ENCODE results near the gene DOK1. TPM values are rescaled to one million over a fixed set of nuclear protein-coding genes. Genes with fewer than 3 reads are reported as not detected.

The DOK1 gene
- total RNA-seq, 1 experiment from 2014 or later = 4.7 TPM

DNA sequence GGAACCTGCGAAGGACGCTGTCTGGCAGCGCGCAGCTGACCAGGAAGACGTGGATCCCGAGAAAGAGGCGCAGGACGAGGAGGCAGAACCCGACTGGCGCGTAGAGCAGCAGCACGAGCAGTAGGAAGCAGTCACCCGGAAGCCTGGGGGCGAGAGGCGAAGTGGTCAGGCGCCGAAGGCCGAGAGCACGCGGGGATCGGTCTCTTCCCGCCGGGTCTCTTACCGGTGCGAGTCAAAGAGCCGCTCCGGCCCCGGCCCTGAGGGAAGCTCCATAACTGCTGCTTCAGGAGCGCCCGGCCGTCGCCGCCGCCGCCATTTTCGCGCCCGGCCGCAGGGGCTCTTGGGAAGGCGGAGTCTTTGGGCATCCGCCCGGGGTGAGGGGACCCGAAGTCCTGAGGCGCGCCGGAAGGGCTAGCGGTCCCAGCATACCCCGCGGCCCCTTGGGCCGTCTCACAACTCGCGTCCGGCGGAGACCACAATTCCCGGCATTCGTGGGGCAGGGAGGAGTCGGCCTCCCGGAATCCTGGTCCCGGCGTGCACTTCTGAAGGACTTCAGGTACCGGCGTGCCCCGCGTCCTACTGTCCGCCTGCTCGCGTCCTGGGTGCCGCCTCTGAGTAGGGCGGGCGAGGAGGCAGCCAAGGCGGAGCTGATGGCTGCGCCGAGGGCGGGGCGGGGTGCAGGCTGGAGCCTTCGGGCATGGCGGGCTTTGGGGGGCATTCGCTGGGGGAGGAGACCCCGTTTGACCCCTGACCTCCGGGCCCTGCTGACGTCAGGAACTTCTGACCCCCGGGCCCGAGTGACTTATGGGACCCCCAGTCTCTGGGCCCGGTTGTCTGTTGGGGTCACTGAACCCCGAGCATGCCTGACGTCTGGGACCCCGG, 24.9 kb upstream of the DOK1 start, which contains the start of the genes AUP1 and HTRA2:
TSS of gene AUP1 (minus strand) at position 350 of the 882 bp plus-strand sequence. CDS start at position 273, 77 bp downstream.
TSS of gene HTRA2 (plus strand) at position 577 of the 882 bp plus-strand sequence. CDS start at position 651, 74 bp downstream.
- DNase-seq = peak; percentile 99
- Histone ChIP-seq H4K20me1 (ENCODE audit: low read length) (0 out of 2 replicates have a peak, but pooled peaks cover 7% of the 10 kb centered on the region), H3K4me3 (ENCODE audit: low read length) (peak within 1 kb of the TSS; percentile 93), H3K9ac (ENCODE audit: low read length) (peak within 1 kb of the TSS; percentile 98), H3F3A (ENCODE audit: low read length, unreplicated experiment) (no peaks in the 10 kb centered on the region), H3K79me2 (ENCODE audit: low read length) (peaks cover 43% of the 10 kb centered on the region), H3K27ac (ENCODE audit: low read length) (peak within 1 kb of the TSS; percentile 63), H3K9me3 (ENCODE audit: low read length) (no peaks in the 10 kb centered on the region), H3K36me3 (ENCODE audit: low read depth, low read length) (peaks cover 33% of the 10 kb centered on the region), H2AFZ (ENCODE audit: low read length) (peak within 1 kb of the TSS; percentile 78), H3K4me2 (ENCODE audit: low read length) (peak within 1 kb of the TSS; percentile 97), H3K9me2 (replicated peaks; ENCODE audit: low read length) (no peaks in the 10 kb centered on the region), H3K27me3 (ENCODE audit: low read length) (no peaks in the 10 kb centered on the region), H3K4me1 (ENCODE audit: insufficient read depth, low read length) (peaks cover 20% of the 10 kb centered on the region)
- CTCF ChIA-PET = no interaction called here
- no TSS peak for BruUV-seq (replicated peaks)
- peak; percentile 93 for ATAC-seq
- intact Hi-C loops (cut with micrococcal nuclease) = loop anchor here (1.0 to 5.0 kb wide), 4 partner anchors 22 to 71 kb away; partner anchors contain the start of genes PCGF1, TTC31 and WBP1
- TF ChIP-seq, protein P1, sequence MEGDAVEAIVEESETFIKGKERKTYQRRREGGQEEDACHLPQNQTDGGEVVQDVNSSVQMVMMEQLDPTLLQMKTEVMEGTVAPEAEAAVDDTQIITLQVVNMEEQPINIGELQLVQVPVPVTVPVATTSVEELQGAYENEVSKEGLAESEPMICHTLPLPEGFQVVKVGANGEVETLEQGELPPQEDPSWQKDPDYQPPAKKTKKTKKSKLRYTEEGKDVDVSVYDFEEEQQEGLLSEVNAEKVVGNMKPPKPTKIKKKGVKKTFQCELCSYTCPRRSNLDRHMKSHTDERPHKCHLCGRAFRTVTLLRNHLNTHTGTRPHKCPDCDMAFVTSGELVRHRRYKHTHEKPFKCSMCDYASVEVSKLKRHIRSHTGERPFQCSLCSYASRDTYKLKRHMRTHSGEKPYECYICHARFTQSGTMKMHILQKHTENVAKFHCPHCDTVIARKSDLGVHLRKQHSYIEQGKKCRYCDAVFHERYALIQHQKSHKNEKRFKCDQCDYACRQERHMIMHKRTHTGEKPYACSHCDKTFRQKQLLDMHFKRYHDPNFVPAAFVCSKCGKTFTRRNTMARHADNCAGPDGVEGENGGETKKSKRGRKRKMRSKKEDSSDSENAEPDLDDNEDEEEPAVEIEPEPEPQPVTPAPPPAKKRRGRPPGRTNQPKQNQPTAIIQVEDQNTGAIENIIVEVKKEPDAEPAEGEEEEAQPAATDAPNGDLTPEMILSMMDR (conservative IDR thresholded peaks at IDR 0.05; ENCODE audit: low read depth, low read length) = no peak
- TF ChIP-seq EZH2 (IDR thresholded peaks at IDR 0.05; ENCODE audit: low read length, unreplicated experiment) (no peak), EZH2phosphoT487 (IDR thresholded peaks at IDR 0.05; ENCODE audit: borderline replicate concordance, low read length) (no peak)
- POLR2A ChIA-PET (ENCODE audit: unreplicated experiment) = interaction anchor here (0.5 to 0.7 kb wide), 2 partner anchors 12 to 47 kb away, joined by 3 read pairs; no protein-coding TSS in a partner anchor

DNA sequence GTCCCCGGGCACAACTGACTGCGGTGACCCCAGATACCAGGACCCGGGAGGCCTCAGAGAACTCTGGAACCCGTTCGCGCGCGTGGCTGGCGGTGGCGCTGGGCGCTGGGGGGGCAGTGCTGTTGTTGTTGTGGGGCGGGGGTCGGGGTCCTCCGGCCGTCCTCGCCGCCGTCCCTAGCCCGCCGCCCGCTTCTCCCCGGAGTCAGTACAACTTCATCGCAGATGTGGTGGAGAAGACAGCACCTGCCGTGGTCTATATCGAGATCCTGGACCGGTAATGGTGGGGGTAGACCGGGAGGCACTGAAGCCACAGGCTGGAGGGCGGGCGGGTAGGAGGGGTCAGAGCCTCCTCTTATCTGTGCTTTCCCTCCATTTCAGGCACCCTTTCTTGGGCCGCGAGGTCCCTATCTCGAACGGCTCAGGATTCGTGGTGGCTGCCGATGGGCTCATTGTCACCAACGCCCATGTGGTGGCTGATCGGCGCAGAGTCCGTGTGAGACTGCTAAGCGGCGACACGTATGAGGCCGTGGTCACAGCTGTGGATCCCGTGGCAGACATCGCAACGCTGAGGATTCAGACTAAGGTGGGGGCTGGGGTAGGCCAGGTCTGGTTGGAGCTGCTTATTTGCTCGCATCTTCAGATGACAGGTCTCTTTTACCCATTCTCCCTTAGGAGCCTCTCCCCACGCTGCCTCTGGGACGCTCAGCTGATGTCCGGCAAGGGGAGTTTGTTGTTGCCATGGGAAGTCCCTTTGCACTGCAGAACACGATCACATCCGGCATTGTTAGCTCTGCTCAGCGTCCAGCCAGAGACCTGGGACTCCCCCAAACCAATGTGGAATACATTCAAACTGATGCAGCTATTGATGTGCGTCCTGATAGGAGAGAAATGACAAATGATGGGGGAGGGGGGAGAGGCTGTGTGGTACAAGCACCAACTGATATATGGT, 24.0 kb upstream of the DOK1 start:
- TF ChIP-seq EZH2 (IDR thresholded peaks at IDR 0.05; ENCODE audit: low read length, unreplicated experiment) (no peak), EZH2phosphoT487 (IDR thresholded peaks at IDR 0.05; ENCODE audit: borderline replicate concordance, low read length) (no peak)
- TF ChIP-seq, protein P1 (conservative IDR thresholded peaks at IDR 0.05; ENCODE audit: low read depth, low read length) = no peak
- no peaks in the 10 kb centered on the region for H3F3A ChIP-seq (ENCODE audit: low read length, unreplicated experiment)
- H3K4me2 ChIP-seq (ENCODE audit: low read length) = peak overlapping the region; percentile 96
- peak; percentile 8 for ATAC-seq
- H3K4me3 ChIP-seq (ENCODE audit: low read length) = peak overlapping the region; percentile 93
- no peaks in the 10 kb centered on the region for H3K27me3 ChIP-seq (ENCODE audit: low read length)
- intact Hi-C loops (cut with micrococcal nuclease) = loop anchor here (5.0 kb wide), 1 partner anchor 57 kb away; no protein-coding TSS in a partner anchor
- H3K9me3 ChIP-seq (ENCODE audit: low read length) = no peaks in the 10 kb centered on the region
- peaks cover 33% of the 10 kb centered on the region for H3K36me3 ChIP-seq (ENCODE audit: low read depth, low read length)
- no peaks in the 10 kb centered on the region for H3K9me2 ChIP-seq (replicated peaks; ENCODE audit: low read length)
- peaks cover 43% of the 10 kb centered on the region for H3K79me2 ChIP-seq (ENCODE audit: low read length)
- peak; percentile 38 for DNase-seq
- TSS peak; percentile 32 for BruUV-seq (replicated peaks)
- H4K20me1 ChIP-seq (ENCODE audit: low read length) = 0 out of 2 replicates have a peak, but pooled peaks cover 7% of the 10 kb centered on the region
- CTCF ChIA-PET = interaction anchor here (0.6 kb wide), 1 partner anchor 129 kb away, joined by 4 read pairs; no protein-coding TSS in a partner anchor
- POLR2A ChIA-PET (ENCODE audit: unreplicated experiment) = interaction anchor here (0.5 to 0.7 kb wide), 2 partner anchors 13 to 46 kb away, joined by 3 read pairs; no protein-coding TSS in a partner anchor
- H3K27ac ChIP-seq (ENCODE audit: low read length) = no peak overlapping the region
- peak overlapping the region; percentile 78 for H2AFZ ChIP-seq (ENCODE audit: low read length)
- peaks cover 20% of the 10 kb centered on the region for H3K4me1 ChIP-seq (ENCODE audit: insufficient read depth, low read length)
- peak overlapping the region; percentile 98 for H3K9ac ChIP-seq (ENCODE audit: low read length)
